HEK293 (cell line): ENCODE measurements around the gene COL6A5.

Source experiments
- CTCF ChIA-PET: fragments of 350-600 bp; formaldehyde crosslinking; extraction: SDS; loops from one replicate; lab custom pipeline; 2021; ENCODE audit warnings: antibody characterized with exemption; lab: Yijun Ruan, JAX
- POLR2A ChIA-PET: fragments of 300-600 bp; formaldehyde crosslinking; extraction: SDS; loops from one replicate; lab custom pipeline; 2020; ENCODE audit warnings: antibody characterized with exemption, inconsistent platforms; lab: Yijun Ruan, JAX
- H3K27ac ChIP-seq: fragments of 200-500 bp; sonication (Bioruptor generic); 2 replicates; pipeline ENCODE4 v1.5.1; 2014; ENCODE audit warnings: low read depth, low read length, control low read depth, inconsistent platforms; ENCODE audit errors: extremely low read depth
- H3K36me3 ChIP-seq, 2 experiments: fragments of 200-500 bp in 1 of 2; sonication (Bioruptor generic) in 1 of 2; 1 replicate in 1 of 2; 2 replicates in 1 of 2; pipeline ENCODE4 v1.5.1; 2014 to 2017; ENCODE audit warnings: inconsistent platforms in 2 of 2, low read length in 2 of 2; ENCODE audit not compliant: control insufficient read depth in 2 of 2, insufficient read depth in 1 of 2
- H3K4me1 ChIP-seq: fragments of 200-500 bp; sonication (Bioruptor generic); 2 replicates; pipeline ENCODE4 v1.5.1; 2014; ENCODE audit warnings: mild to moderate bottlenecking, low read length, inconsistent platforms; ENCODE audit not compliant: control insufficient read depth, insufficient read depth
- H3K4me3 ChIP-seq: 2 replicates; pipeline ENCODE4 v1.5.1; 2011; ENCODE audit warnings: low read depth, mild to moderate bottlenecking, control low read depth, low read length, moderate library complexity
- H3K9me3 ChIP-seq: fragments of 200-500 bp; sonication (Bioruptor generic); 2 replicates; pipeline ENCODE4 v1.5.1; 2014; ENCODE audit warnings: low read depth, low read length, inconsistent platforms; ENCODE audit not compliant: control insufficient read depth, insufficient read depth
- BCL11A ChIP-seq: fragments of 450-650 bp; formaldehyde crosslinking; IDR thresholded peaks from 2 replicates; pipeline ENCODE4 v1.5.1; 2016; ENCODE audit warnings: low read depth, missing biosample characterization, missing genetic modification characterization
- ZBTB17 ChIP-seq: fragments of 450-650 bp; formaldehyde crosslinking; IDR thresholded peaks from 2 replicates; pipeline ENCODE4 v1.5.1; 2016; ENCODE audit warnings: missing biosample characterization, missing genetic modification characterization
- ZNF114 ChIP-seq: fragments of 450-650 bp; formaldehyde crosslinking; IDR thresholded peaks from 2 replicates; pipeline ENCODE4 v1.5.0; 2017; ENCODE audit warnings: missing biosample characterization, missing genetic modification characterization
- ZNF266 ChIP-seq: fragments of 450-650 bp; formaldehyde crosslinking; IDR thresholded peaks from 2 replicates; pipeline ENCODE4 v1.5.1; 2016; ENCODE audit warnings: missing biosample characterization, missing genetic modification characterization, low read depth
- ZNF280D ChIP-seq: fragments of 450-650 bp; formaldehyde crosslinking; IDR thresholded peaks from 2 replicates; pipeline ENCODE4 v1.5.1; 2016; ENCODE audit warnings: missing biosample characterization, missing genetic modification characterization
- ZNF292 ChIP-seq: fragments of 450-650 bp; formaldehyde crosslinking; IDR thresholded peaks from 2 replicates; pipeline ENCODE4 v1.5.1; 2016; ENCODE audit warnings: low read depth, missing biosample characterization, missing genetic modification characterization, borderline replicate concordance
- ZNF341 ChIP-seq: fragments of 450-650 bp; formaldehyde crosslinking; IDR thresholded peaks from 2 replicates; pipeline ENCODE4; 2016; ENCODE audit warnings: low read depth, missing biosample characterization, missing genetic modification characterization
- ZNF426 ChIP-seq: fragments of 450-650 bp; formaldehyde crosslinking; IDR thresholded peaks from 2 replicates; pipeline ENCODE4 v1.5.1; 2017; ENCODE audit warnings: missing biosample characterization, missing genetic modification characterization, mild to moderate bottlenecking, inconsistent platforms, moderate library complexity
- ZNF488 ChIP-seq: fragments of 450-650 bp; formaldehyde crosslinking; IDR thresholded peaks from 2 replicates; pipeline ENCODE4 v1.5.1; 2016; ENCODE audit warnings: missing biosample characterization, missing genetic modification characterization
- ZNF549 ChIP-seq: fragments of 450-650 bp; IDR thresholded peaks from 2 replicates; pipeline ENCODE4 v1.5.1; 2018; ENCODE audit warnings: missing biosample characterization, missing genetic modification characterization, mild to moderate bottlenecking, inconsistent platforms, moderate library complexity
- ZNF571 ChIP-seq: fragments of 450-650 bp; formaldehyde crosslinking; IDR thresholded peaks from 2 replicates; pipeline ENCODE4 v1.5.0; 2017; ENCODE audit warnings: missing biosample characterization, missing genetic modification characterization
- ZNF664 ChIP-seq: fragments of 450-650 bp; formaldehyde crosslinking; IDR thresholded peaks from 2 replicates; pipeline ENCODE4 v1.5.1; 2016; ENCODE audit warnings: missing biosample characterization, missing genetic modification characterization
- ZNF837 ChIP-seq: fragments of 450-650 bp; formaldehyde crosslinking; IDR thresholded peaks from 2 replicates; pipeline ENCODE4 v1.5.1; 2016; ENCODE audit warnings: missing biosample characterization, missing genetic modification characterization
- TF ChIP-seq, protein P1 (sequence below): fragments of 450-650 bp; formaldehyde crosslinking; IDR thresholded peaks from 2 replicates; pipeline ENCODE4 v1.5.1; 2016; ENCODE audit warnings: missing biosample characterization, missing genetic modification characterization
- TF ChIP-seq, protein P2 (sequence below): fragments of 450-650 bp; formaldehyde crosslinking; IDR thresholded peaks from 2 replicates; pipeline ENCODE4 v1.5.1; 2016; ENCODE audit warnings: missing biosample characterization, missing genetic modification characterization
- TF ChIP-seq, protein P3 (sequence below): fragments of 450-650 bp; formaldehyde crosslinking; IDR thresholded peaks from 2 replicates; pipeline ENCODE4 v1.5.1; 2016; ENCODE audit warnings: missing biosample characterization, missing genetic modification characterization, borderline replicate concordance

The COL6A5 gene

DNA sequence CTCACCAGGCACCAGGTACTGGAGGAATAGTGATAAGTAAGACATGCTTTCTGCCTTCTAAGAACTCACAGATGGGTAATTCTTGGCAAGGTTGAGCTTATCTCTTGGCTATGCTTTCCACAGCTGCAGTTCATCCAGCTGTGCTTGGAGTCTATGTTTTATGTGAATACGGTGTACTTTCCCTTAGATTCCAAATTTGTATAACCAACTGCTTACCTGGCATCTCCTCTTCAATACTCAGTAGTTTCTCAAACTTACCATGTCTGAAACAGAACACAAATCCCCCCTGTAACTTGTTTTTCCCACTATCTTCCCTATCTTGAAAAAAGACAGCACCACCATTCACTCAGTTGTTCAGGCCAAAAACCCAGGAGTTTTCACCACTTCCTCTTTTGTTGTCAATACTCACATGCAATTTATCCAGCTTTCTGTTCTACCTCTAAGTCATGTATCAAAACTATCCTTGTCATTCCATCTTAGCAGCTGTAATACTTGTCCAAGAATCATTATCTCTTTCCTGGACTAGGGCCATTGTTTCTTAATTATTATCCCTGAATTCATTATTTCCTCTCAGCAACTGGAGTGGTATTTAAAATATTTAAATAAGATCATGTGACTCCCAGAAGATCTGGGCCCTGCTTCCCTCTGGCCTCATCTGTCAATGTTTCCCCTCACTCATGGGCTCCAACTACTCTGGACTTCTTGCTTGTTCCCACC, 32.6 kb downstream of the COL6A5 start:
- Histone ChIP-seq H3K27ac (no peak overlapping the region), H3K9me3 (no peaks in the 10 kb centered on the region), H3K4me3 (no peak overlapping the region), H3K36me3 (no peaks in the 10 kb centered on the region), H3K4me1 (no peaks in the 10 kb centered on the region)
- POLR2A ChIA-PET = no interaction called here
- TF ChIP-seq ZNF280D (tag by site-specific recombination) (no peak), ZNF488 (tag by site-specific recombination) (no peak), ZBTB17 (tag by site-specific recombination) (no peak), ZNF549 (tag by site-specific recombination) (no peak), ZNF292 (tag by site-specific recombination) (no peak), ZNF341 (tag by site-specific recombination) (no peak), ZNF571 (no peak), ZNF664 (tag by site-specific recombination) (no peak), BCL11A (no peak), ZNF426 (tag by site-specific recombination) (no peak), ZNF114 (tag by site-specific recombination) (no peak), ZNF266 (tag by site-specific recombination) (no peak), ZNF837 (tag by site-specific recombination) (no peak)
- TF ChIP-seq, protein P1, sequence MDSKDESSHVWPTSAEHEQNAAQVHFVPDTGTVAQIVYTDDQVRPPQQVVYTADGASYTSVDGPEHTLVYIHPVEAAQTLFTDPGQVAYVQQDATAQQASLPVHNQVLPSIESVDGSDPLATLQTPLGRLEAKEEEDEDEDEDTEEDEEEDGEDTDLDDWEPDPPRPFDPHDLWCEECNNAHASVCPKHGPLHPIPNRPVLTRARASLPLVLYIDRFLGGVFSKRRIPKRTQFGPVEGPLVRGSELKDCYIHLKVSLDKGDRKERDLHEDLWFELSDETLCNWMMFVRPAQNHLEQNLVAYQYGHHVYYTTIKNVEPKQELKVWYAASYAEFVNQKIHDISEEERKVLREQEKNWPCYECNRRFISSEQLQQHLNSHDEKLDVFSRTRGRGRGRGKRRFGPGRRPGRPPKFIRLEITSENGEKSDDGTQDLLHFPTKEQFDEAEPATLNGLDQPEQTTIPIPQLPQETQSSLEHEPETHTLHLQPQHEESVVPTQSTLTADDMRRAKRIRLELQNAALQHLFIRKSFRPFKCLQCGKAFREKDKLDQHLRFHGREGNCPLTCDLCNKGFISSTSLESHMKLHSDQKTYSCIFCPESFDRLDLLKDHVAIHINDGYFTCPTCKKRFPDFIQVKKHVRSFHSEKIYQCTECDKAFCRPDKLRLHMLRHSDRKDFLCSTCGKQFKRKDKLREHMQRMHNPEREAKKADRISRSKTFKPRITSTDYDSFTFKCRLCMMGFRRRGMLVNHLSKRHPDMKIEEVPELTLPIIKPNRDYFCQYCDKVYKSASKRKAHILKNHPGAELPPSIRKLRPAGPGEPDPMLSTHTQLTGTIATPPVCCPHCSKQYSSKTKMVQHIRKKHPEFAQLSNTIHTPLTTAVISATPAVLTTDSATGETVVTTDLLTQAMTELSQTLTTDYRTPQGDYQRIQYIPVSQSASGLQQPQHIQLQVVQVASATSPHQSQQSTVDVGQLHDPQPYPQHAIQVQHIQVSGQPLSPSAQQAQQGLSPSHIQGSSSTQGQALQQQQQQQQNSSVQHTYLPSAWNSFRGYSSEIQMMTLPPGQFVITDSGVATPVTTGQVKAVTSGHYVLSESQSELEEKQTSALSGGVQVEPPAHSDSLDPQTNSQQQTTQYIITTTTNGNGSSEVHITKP (tag by site-specific recombination) = no peak
- TF ChIP-seq, protein P2, sequence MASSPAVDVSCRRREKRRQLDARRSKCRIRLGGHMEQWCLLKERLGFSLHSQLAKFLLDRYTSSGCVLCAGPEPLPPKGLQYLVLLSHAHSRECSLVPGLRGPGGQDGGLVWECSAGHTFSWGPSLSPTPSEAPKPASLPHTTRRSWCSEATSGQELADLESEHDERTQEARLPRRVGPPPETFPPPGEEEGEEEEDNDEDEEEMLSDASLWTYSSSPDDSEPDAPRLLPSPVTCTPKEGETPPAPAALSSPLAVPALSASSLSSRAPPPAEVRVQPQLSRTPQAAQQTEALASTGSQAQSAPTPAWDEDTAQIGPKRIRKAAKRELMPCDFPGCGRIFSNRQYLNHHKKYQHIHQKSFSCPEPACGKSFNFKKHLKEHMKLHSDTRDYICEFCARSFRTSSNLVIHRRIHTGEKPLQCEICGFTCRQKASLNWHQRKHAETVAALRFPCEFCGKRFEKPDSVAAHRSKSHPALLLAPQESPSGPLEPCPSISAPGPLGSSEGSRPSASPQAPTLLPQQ (tag by site-specific recombination) = no peak
- TF ChIP-seq, protein P3, sequence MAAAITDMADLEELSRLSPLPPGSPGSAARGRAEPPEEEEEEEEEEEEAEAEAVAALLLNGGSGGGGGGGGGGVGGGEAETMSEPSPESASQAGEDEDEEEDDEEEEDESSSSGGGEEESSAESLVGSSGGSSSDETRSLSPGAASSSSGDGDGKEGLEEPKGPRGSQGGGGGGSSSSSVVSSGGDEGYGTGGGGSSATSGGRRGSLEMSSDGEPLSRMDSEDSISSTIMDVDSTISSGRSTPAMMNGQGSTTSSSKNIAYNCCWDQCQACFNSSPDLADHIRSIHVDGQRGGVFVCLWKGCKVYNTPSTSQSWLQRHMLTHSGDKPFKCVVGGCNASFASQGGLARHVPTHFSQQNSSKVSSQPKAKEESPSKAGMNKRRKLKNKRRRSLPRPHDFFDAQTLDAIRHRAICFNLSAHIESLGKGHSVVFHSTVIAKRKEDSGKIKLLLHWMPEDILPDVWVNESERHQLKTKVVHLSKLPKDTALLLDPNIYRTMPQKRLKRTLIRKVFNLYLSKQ = no peak
- CTCF ChIA-PET = interaction anchor here (0.6 kb wide), 1 partner anchor 10 kb away, joined by 3 read pairs; no protein-coding TSS in a partner anchor
